Measurements from ENCODE around the gene ZNF532. TPM values are rescaled to one million over a fixed set of nuclear protein-coding genes. Genes with fewer than 3 reads are reported as not detected.

Gene ZNF532
- total RNA-seq, 3 donors from 2014 or later: 55.5 to 71.7 (median 62.3) TPM

- Histone ChIP-seq H3K36me3 (no peaks in the 10 kb centered on the region), H3K27ac (no peak overlapping the region), H3K4me1 (no peaks in the 10 kb centered on the region), H3K27me3 (no peaks in the 10 kb centered on the region), H3K4me3 (no peak overlapping the region), H3K9me3 (no peaks in the 10 kb centered on the region)
- intact Hi-C loops (cut with DNase I; ENCODE audit: low total_unique reads): no loop called here
- no peak for DNase-seq (ENCODE audit: low spot score in 2 of 2)
- no peak for TF ChIP-seq CTCF (IDR thresholded peaks at IDR 0.05)
- no peak for TF ChIP-seq POLR2A (IDR thresholded peaks at IDR 0.05)
- TF ChIP-seq POLR2AphosphoS5 (IDR thresholded peaks at IDR 0.05): no peak
Measured at GRCh38 chr18:58941426-58942099, 76.9 kb downstream of the ZNF532 start.

- Histone ChIP-seq H3K4me3 (no peak overlapping the region), H3K27ac (no peak overlapping the region), H3K4me1 (no peaks in the 10 kb centered on the region), H3K9me3 (no peaks in the 10 kb centered on the region), H3K36me3 (no peaks in the 10 kb centered on the region), H3K27me3 (no peaks in the 10 kb centered on the region)
- intact Hi-C loops (cut with DNase I; ENCODE audit: low total_unique reads): no loop called here
- TF ChIP-seq CTCF (IDR thresholded peaks at IDR 0.05) (no peak), POLR2AphosphoS5 (IDR thresholded peaks at IDR 0.05) (no peak), POLR2A (IDR thresholded peaks at IDR 0.05) (no peak)
- no peak for DNase-seq (ENCODE audit: low spot score in 2 of 2)
Measured at GRCh38 chr18:58943896-58944295, 79.2 kb downstream of the ZNF532 start.

- H3K4me3 ChIP-seq: no peak overlapping the region
- H3K36me3 ChIP-seq: no peaks in the 10 kb centered on the region
- no peaks in the 10 kb centered on the region for H3K27me3 ChIP-seq
- no peak for TF ChIP-seq POLR2A (IDR thresholded peaks at IDR 0.05)
- TF ChIP-seq POLR2AphosphoS5 (IDR thresholded peaks at IDR 0.05): no peak
- TF ChIP-seq CTCF (IDR thresholded peaks at IDR 0.05): no peak
- H3K9me3 ChIP-seq: no peaks in the 10 kb centered on the region
- no peak overlapping the region for H3K27ac ChIP-seq
- intact Hi-C loops (cut with DNase I; ENCODE audit: low total_unique reads): no loop called here
- DNase-seq (ENCODE audit: low spot score in 2 of 2): no peak
- no peaks in the 10 kb centered on the region for H3K4me1 ChIP-seq
Measured at GRCh38 chr18:58947136-58947732, 82.6 kb downstream of the ZNF532 start.

- Histone ChIP-seq H3K9me3 (no peaks in the 10 kb centered on the region), H3K27me3 (no peaks in the 10 kb centered on the region), H3K4me1 (no peaks in the 10 kb centered on the region), H3K36me3 (no peaks in the 10 kb centered on the region), H3K4me3 (no peak overlapping the region), H3K27ac (no peak overlapping the region)
- no peak for DNase-seq (ENCODE audit: low spot score in 2 of 2)
- intact Hi-C loops (cut with DNase I; ENCODE audit: low total_unique reads): no loop called here
- TF ChIP-seq CTCF (IDR thresholded peaks at IDR 0.05) (no peak), POLR2AphosphoS5 (IDR thresholded peaks at IDR 0.05) (no peak), POLR2A (IDR thresholded peaks at IDR 0.05) (no peak)
Measured at GRCh38 chr18:58949031-58949430, 84.4 kb downstream of the ZNF532 start.

GRCh38 chr18:58951986-58952702, 87.5 kb downstream of the ZNF532 start:
- TF ChIP-seq CTCF (IDR thresholded peaks at IDR 0.05): no peak
- no peaks in the 10 kb centered on the region for H3K9me3 ChIP-seq
- no peak for DNase-seq (ENCODE audit: low spot score in 2 of 2)
- H3K27me3 ChIP-seq: no peaks in the 10 kb centered on the region
- no peaks in the 10 kb centered on the region for H3K4me1 ChIP-seq
- H3K4me3 ChIP-seq: no peak overlapping the region
- intact Hi-C loops (cut with DNase I; ENCODE audit: low total_unique reads): no loop called here
- H3K36me3 ChIP-seq: no peaks in the 10 kb centered on the region
- H3K27ac ChIP-seq: no peak overlapping the region
